ENCODE data around the gene ARHGAP26. TPM values are rescaled to one million over a fixed set of nuclear protein-coding genes. Genes with fewer than 3 reads are reported as not detected.

The ARHGAP26 gene
- total RNA-seq, 1 donor from 2014 or later = 60.3 TPM

GRCh38 chr5:143161885-143162540, 391.8 kb downstream of the ARHGAP26 start:
- DNase-seq (ENCODE audit: low spot score) = no peak

DNA sequence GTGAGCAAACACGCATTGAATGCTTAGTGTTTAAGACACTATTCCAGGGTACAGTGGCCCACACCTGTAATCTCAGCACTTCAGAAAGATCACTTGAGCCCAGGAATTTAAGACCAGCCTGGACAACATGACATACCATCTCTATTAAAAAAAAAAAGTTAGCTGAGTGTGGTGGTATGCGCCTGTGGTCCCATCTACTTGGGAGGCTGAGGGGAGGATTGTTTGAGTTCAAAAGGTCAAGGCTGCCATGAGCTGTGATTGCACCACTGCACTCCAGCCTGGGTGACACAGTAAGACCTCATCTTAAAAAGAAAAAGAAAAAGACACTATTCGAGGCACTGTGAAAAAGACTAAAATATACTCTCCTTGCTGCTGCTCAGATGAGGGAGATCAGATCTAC, 392.6 kb downstream of the ARHGAP26 start:
- DNase-seq (ENCODE audit: low spot score) = no peak

DNA sequence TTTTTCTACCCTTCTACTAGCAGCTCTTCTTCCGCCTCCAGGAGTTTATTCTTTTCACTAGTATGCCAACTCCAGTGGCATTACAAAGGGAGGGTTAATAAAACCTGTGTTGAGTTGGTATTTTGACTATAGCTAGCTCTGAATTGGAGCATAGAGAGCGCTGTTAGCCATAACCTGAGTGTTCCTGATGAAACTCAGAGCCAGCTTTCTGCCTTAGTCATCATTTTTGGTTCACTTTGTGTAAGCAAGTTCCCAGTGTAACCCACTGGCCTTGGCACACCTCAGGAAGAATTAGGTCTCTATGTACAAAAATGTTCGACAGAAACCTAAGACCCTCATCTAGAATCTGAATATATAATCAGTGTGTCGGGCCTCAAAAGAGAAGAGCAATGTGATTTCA, 394.4 kb downstream of the ARHGAP26 start:
- DNase-seq (ENCODE audit: low spot score) = no peak

DNA sequence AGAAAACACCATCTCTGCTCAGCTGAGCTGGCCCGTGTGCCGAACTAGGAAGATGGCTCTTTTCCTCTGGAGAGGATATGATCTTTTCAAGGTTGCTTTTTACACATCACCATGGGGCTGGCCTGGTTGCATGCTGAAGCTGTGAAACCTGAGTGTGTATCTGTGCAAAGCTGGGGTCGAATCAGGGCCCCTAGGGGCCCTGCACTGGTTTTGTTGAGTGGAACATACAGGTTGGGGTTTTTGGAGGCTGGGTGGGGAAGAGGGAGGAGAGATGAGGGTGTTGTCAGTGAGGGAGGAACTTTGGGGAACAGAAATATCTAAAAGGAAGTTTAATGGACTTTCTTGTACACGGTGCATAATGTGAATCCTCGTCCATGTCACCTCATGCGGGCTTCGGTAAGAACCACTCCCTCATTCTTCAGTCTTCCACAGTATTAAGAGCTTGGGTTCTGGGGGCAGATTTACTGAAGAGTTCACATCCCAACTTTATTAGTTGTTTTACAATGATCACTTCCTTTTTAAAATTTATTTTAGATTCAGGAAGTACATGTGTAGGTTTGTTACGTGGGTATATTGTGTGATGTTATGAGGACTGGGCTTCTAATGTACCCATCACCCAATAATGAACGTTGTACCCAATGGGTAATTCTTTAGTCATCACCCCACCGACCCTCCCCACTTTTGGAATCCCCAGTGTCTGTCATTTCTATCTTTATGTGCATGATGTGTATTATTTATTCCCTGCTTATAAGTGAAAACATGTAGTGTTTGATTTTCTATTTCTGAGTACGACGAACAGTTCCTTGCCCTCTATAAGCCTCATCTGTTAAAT, 395.1 kb downstream of the ARHGAP26 start:
- no peak for DNase-seq (ENCODE audit: low spot score)

DNA sequence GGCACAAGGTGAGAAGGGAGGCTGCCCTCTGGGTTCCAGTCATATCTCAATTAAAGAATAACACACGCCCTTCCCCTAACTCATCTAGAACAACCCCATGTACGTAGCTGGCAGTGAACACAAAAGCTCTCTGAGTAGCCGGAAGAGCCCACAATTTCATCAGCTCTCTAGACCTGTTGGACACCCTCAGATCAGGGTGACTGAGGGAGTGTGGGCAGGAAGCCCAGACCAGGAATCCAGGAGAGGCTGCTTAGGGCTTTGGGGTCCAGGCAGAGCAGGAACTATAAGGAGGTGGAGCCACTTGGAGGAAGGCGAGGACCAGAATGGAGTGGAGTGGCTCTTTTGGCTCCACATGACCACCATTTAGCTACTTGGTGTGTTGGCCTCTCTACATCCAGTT, 395.9 kb downstream of the ARHGAP26 start:
- no peak for DNase-seq (ENCODE audit: low spot score)

- DNase-seq (ENCODE audit: low spot score) = peak; percentile 85
These were observed 396.7 kb downstream of the ARHGAP26 start for GRCh38 chr5:143166661-143167420.

GRCh38 chr5:143168171-143168741, 398.1 kb downstream of the ARHGAP26 start:
- no peak for DNase-seq (ENCODE audit: low spot score)

GRCh38 chr5:143168921-143169810, 399.0 kb downstream of the ARHGAP26 start:
- DNase-seq (ENCODE audit: low spot score) = no peak

GRCh38 chr5:143170104-143170503, 399.9 kb downstream of the ARHGAP26 start:
- no peak for DNase-seq (ENCODE audit: low spot score)

DNA sequence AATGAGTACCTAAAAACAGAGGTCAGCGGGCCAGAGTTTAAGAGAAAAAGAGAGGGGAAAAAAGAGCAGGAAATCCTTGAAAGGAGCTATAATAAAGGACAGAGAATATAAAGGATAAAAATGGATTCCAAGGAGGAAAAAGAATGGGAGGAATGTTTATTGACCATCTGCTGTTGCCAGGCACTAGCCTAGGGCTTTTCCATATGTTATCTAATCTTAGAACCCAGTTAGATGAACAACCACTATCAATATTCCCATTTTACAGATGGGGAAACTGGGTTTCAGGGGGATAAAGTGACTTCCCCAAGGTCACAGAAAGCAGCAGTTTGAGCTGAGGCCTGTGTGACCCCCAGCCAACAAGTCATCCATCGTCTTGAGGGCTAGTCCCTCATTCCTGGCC, 400.8 kb downstream of the ARHGAP26 start:
- no peak for DNase-seq (ENCODE audit: low spot score)

- DNase-seq (ENCODE audit: low spot score) = no peak
These were observed 402.6 kb downstream of the ARHGAP26 start for GRCh38 chr5:143172739-143173138.

DNA sequence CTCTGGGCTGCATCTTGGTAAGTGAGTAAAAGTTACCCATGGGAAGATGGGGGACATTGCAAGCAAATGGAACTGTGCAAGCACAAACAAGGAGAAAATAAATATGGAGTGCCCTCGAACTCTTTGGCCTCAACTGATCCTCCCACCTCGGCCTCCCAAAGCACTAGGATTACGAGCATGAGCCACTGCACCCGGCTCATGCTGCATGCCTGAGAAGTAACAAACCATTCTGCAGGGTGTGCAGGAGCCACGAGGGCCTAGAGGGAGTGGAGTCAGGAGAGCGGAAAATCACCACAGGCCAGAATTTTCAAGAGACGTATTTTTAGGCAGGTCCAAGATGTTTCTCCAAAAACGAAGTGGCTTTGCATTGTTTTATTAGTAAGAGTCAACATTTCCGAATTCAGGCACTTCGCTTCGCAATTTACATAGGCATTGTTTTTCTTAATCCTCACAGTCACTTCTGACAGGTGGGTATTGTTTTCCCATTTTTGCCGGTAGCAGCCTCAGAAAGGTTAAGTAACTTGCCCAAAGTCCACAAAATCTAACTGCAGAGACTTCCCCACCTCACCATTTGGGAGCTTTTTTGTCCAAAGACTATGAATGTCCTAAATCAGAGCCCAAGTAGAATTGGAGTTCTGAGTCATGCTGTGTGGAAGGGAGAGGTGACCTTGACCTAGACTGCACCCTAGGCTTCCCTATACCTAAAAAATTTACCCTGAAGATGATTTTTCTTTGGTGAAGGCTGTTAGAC, 403.1 kb downstream of the ARHGAP26 start:
- DNase-seq (ENCODE audit: low spot score) = no peak

DNA sequence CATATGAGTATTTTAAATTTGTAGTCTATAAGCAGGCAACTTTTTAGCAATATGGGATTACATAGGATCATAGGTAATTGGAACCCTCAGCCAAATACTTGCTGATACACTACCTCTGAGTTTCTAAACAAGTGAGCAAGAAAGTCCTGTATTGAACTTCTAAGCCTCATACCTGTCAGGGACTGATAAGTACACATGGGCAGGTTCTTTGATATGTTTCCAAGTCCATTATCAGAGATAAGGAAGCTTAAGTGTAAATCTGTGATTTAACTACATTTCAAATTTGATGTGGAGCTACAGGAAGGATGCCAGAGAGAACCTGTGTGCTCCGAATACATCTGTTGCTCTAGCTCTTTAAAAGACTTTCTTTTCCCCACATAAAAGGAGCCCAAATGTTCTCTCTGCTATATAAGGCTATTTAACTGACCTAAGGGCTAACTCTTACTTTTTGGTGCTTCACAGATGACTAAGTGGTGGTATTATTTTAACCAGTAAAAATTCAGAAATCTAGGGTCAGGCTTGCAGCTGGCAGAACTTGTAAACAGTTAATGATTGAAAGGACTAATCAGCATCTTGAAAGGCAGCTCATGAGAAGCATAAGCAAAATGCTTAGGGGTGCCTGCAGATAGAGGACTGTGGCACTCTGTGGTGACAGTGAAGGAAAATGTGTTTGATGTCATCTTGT, 404.7 kb downstream of the ARHGAP26 start:
- DNase-seq (ENCODE audit: low spot score) = no peak

DNA sequence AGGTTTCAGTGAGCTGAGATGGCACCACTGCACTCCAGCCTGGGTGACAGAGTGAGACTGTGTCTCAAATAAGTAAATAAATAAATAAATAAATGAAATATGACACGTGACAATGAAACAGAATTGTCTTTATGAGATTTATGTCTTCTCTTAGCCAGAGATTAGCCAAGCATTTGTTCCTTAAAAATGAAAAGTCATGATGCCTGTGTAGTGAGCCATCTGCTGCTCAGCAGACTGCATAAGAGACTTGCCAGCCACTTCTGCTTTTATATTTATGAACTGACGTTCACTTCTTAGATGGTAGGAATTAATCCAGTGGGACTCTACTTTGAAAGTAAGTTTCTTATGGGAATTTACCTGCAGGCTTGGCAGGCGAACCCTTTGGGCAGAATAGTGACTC, 405.9 kb downstream of the ARHGAP26 start:
- DNase-seq (ENCODE audit: low spot score) = no peak

DNA sequence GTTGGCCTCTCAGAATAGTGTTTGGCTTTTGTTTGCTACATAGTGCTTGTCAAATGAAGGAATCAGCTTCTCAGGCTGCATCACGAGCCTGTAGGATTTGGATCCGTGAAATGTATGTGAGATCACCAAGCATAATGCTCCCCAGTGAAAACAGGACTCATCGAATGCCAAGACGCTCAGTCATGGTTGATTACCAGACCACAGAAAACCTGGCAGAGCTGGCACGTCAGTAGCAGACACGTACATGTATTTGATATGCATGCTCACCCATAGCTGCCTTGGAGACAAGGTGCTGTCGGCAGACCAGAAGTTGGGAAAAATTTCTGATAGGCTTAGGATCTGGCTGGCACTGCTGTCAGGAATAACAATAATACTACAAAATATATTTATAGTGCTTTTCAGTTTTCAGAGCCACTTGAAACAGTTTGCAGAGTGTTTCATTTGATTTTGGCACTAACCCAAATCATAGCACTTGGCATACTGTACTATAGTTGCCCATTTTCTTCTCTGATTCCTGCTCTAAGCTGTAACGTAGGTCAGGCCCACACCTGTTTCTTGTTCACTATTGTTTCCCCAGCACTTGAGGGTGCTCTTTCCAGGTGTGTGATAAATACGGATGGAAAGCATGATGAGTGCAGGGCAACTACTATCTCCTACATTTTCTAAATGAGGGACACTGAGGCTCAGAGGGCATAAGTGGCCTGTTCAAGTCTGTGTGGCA, 407.2 kb downstream of the ARHGAP26 start:
- DNase-seq (ENCODE audit: low spot score) = no peak

DNA sequence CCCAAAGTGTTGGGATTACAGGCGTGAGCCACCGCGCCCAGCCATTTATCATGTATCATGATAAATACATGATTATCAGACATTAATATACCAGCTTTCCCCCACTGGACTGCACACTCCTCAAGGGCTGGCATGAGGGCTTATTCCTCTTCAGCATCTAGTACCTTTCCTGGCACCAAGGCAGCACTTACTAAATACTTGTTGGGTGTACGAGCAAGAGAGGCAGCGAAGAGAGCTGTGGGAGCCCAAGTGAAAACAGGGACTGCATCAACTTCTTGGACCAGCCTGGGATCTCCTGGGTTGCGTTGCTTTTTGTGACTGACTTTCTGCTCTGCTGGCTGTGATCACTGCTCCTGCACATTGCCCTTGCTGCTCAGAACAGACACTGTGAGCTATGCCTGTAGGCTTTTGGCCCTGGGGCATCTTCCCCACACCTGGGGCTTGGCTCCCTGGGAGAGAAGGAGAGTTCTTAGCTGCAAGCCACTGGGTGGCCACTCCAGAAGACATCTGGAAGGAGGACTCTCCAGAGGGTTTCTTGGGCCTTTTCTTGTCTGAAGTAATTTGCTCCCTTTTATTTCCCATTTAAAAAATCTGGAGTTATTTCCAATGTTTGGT, 409.1 kb downstream of the ARHGAP26 start:
- DNase-seq (ENCODE audit: low spot score) = no peak

GRCh38 chr5:143180751-143181150, 410.6 kb downstream of the ARHGAP26 start:
- no peak for DNase-seq (ENCODE audit: low spot score)

DNA sequence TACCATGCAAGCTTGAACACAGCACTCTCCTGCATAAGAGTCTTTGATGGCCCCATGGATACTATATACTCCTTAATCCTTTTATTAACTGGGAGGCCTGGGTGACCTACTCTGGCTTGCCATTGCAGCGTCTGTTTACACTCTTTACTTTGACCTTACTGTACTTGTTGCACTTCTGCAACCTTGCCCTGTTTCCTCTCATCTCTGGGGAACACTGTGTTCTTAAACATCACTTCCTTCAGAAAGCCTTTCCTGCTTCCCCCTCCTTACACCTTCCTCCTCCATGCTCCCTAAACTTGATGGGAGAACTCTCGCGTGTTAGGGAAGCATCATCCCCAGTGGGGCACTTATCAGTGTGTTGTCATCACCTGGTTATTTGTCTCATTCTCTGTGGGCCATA, 411.0 kb downstream of the ARHGAP26 start:
- DNase-seq (ENCODE audit: low spot score) = no peak

- no peak for DNase-seq (ENCODE audit: low spot score)
These were observed 411.9 kb downstream of the ARHGAP26 start for GRCh38 chr5:143182106-143182505.

Data from mucosa of gallbladder (tissue), 1 donor.